Fibroblast of villous mesenchyme (primary cell): ENCODE data around the gene BBS9. TPM values are rescaled to one million over a fixed set of nuclear protein-coding genes. Genes with fewer than 3 reads are reported as not detected.
A peak's percentile ranks its signal among the peaks of the same experiment; 100 is the strongest.
"Not testable (repeated sequence)": the region's sequence is repeated elsewhere in the genome, so short reads cannot be mapped to it uniquely, and the experiment has no call there.

Experiments used
- DNase-seq: peaks from one replicate; pipeline ENCODE4 v3.0.0-alpha.2; 2010; ENCODE audit warnings: low read depth
- H3K4me3 ChIP-seq: 2 replicates; pipeline ENCODE4 v1.5.1; 2011; ENCODE audit warnings: low read depth, mild to moderate bottlenecking, low read length
- total RNA-seq: library from RNA; depleted of rRNA; stranded (reverse); fragments of >200 nt; gene quantifications from 2 replicates; pipeline ENCODE4 v1.2.3, GENCODE V29; 2012
- TF ChIP-seq, protein P1 (sequence below): IDR thresholded peaks from 2 replicates; pipeline ENCODE4 v1.5.1; 2012; ENCODE audit warnings: low read depth, mild to moderate bottlenecking, low read length; ENCODE audit not compliant: insufficient read depth

Gene BBS9
- total RNA-seq, 1 donor: 20.7 TPM

DNA sequence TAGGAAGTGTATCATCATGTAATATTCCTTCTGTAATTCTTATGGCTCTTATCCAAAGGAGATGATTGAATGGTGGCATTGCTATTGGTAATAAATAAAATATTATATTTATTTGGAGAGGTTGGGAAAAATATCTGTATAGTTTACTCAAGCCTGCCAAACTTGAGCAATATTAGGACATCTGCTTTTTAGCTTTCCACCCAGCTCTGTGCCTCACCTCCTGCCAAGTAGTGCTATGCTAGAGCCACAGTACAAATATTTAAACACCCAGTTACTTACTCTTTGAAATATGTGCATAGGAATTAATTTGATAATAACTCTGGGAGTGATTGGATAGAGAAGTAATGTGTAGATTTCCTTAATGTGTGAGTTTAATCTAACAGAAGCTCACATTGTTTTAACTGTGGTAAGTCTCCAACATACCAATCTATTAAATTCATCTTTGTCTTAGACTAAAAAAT is 129.2 kb downstream of the BBS9 start:
- no peak for DNase-seq
- TF ChIP-seq, protein P1, sequence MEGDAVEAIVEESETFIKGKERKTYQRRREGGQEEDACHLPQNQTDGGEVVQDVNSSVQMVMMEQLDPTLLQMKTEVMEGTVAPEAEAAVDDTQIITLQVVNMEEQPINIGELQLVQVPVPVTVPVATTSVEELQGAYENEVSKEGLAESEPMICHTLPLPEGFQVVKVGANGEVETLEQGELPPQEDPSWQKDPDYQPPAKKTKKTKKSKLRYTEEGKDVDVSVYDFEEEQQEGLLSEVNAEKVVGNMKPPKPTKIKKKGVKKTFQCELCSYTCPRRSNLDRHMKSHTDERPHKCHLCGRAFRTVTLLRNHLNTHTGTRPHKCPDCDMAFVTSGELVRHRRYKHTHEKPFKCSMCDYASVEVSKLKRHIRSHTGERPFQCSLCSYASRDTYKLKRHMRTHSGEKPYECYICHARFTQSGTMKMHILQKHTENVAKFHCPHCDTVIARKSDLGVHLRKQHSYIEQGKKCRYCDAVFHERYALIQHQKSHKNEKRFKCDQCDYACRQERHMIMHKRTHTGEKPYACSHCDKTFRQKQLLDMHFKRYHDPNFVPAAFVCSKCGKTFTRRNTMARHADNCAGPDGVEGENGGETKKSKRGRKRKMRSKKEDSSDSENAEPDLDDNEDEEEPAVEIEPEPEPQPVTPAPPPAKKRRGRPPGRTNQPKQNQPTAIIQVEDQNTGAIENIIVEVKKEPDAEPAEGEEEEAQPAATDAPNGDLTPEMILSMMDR: no peak
- no peak overlapping the region for H3K4me3 ChIP-seq

DNA sequence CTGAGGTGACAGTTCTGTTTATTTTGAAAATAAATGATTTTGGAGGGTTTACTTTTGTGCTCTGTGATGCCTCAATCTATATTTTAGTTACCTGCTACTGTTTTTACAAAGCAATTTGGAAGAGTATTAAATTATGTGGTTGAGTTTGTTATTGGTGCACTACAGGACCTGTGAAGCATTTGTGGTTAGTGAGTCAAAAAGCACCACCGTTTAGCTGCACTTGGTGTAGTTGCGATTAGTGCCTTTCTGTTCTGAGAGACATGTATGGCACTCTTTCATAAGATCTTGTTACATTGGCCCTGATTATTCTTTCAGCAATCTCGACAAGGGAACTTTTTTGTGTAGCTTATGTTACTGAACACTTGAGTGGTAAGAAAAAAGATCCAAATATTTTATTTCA is 132.2 kb downstream of the BBS9 start:
- DNase-seq: no peak
- TF ChIP-seq, protein P1: no peak
- H3K4me3 ChIP-seq: no peak overlapping the region

DNA sequence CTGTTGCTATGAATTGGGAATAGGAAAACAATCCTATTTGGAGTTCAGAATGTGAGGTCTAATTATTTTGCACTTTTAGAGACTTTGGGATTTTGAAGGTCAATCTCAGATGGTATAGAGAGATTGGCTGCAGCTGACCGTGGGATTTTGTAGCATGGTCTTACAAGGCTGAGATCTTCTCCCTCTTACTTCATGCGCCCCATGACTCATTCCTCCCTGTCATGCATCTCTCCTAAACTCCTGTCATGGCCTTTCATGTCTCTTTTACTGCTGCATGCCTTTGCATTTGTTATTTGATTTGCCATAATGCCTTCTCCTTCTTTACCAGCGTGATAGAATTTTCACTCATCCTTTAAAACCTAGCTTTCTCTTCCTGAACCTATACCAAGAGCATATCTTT is 133.1 kb downstream of the BBS9 start:
- peak; percentile 20 for DNase-seq
- H3K4me3 ChIP-seq: no peak overlapping the region
- TF ChIP-seq, protein P1: no peak

- not testable (repeated sequence) for H3K4me3 ChIP-seq, DNase-seq
Observed at GRCh38 chr7:33271839-33272371, 142.5 kb downstream of the BBS9 start.

DNA sequence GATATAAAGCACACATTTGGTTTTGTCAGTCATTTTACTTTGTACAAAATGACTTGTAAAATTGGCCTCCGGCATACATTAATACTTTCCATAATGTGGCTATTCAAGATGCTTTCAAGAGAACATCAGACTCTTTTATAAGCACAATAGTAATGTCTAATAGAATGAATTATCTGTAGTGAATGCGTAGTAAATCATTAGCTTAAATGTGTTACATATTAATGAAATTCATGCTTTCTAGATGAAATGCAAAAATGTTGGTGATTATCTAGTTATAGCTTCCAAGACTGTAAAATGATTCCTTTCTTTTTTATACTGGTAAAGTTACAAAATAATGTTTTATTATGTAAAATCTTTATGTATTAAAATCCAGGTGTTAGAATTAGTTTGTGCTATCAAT is 144.0 kb downstream of the BBS9 start:
- no peak overlapping the region for H3K4me3 ChIP-seq
- TF ChIP-seq, protein P1: no peak
- DNase-seq: no peak

- TF ChIP-seq, protein P1: no peak
- no peak overlapping the region for H3K4me3 ChIP-seq
- no peak for DNase-seq
Observed at GRCh38 chr7:33276325-33276724, 147.0 kb downstream of the BBS9 start.

- no peak for DNase-seq
- TF ChIP-seq, protein P1: no peak
Observed at GRCh38 chr7:33276729-33277128, 147.4 kb downstream of the BBS9 start.

More at GRCh38 chr7:33276729-33277128, 147.4 kb downstream of the BBS9 start:
- H3K4me3 ChIP-seq: no peak overlapping the region
